DND-41 (cell line): Measurements from ENCODE around the gene EXO1.

Experiments
- EZH2 ChIP-seq: IDR thresholded peaks from 3 replicates; pipeline ENCODE4 v1.6.1; 2012; ENCODE audit warnings: borderline replicate concordance, low read depth, mild to moderate bottlenecking, moderate library complexity, low read length, inconsistent platforms; ENCODE audit not compliant: severe bottlenecking
- TF ChIP-seq, protein P1 (sequence below): IDR thresholded peaks from 2 replicates; pipeline ENCODE4 v1.5.1; 2012; ENCODE audit warnings: borderline replicate concordance, low read length, moderate library complexity, mild to moderate bottlenecking; ENCODE audit not compliant: poor library complexity, severe bottlenecking; ENCODE audit errors: extremely low read depth

DNA sequence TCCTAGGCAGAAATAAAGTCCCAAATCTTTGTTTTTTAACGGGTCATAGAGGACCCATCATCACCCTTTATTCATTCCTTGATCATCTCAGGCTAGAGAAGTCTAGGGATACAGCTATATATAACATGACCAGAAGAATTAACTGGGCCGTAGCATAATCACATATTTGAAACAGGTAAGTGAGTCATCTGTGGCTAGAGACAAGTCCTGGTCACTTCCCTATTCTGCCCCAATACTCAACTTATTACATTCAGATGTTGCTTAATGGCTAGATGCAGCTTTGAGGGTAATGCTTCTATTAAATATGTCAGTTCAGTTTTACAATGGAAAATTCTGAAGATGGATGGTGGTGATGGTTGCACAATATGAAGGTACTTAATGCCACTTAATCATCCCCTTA lies 47.0 kb downstream of the EXO1 start:
- TF ChIP-seq, protein P1, sequence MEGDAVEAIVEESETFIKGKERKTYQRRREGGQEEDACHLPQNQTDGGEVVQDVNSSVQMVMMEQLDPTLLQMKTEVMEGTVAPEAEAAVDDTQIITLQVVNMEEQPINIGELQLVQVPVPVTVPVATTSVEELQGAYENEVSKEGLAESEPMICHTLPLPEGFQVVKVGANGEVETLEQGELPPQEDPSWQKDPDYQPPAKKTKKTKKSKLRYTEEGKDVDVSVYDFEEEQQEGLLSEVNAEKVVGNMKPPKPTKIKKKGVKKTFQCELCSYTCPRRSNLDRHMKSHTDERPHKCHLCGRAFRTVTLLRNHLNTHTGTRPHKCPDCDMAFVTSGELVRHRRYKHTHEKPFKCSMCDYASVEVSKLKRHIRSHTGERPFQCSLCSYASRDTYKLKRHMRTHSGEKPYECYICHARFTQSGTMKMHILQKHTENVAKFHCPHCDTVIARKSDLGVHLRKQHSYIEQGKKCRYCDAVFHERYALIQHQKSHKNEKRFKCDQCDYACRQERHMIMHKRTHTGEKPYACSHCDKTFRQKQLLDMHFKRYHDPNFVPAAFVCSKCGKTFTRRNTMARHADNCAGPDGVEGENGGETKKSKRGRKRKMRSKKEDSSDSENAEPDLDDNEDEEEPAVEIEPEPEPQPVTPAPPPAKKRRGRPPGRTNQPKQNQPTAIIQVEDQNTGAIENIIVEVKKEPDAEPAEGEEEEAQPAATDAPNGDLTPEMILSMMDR = no peak
- no peak for TF ChIP-seq EZH2
